Renal cortex interstitium (tissue), 11 donors: ENCODE data around the gene GNA14. TPM values are rescaled to one million over a fixed set of nuclear protein-coding genes. Genes with fewer than 3 reads are reported as not detected.
"Not testable (repeated sequence)": the region's sequence is repeated elsewhere in the genome, so short reads cannot be mapped to it uniquely, and the experiment has no call there.

Experiments
- DNase-seq, 11 donors: peaks; one replicate each; pipeline ENCODE4 v3.0.0-alpha.2; 2013; ENCODE audit warnings: low read depth in 9 of 11, low spot score in 4 of 11; ENCODE audit errors: extremely low read depth in 1 of 11
- polyA plus RNA-seq, 3 donors: library from polyadenylated mRNA; unstranded; fragments of 120-200 nt; gene quantifications; one replicate each; pipeline ENCODE4 v1.2.1, GENCODE V29; 2013; ENCODE audit not compliant: insufficient read length in 3 of 3

GNA14 gene
- polyA plus RNA-seq, 3 donors: 12.9 to 18.1 (median 13.7) TPM

- no peak for DNase-seq
Observed at GRCh38 chr9:77511525-77511924, 136.6 kb downstream of the GNA14 start.

GRCh38 chr9:77510666-77511065, 137.5 kb downstream of the GNA14 start:
- DNase-seq: no peak

GRCh38 chr9:77508396-77508795, 139.7 kb downstream of the GNA14 start:
- DNase-seq: no peak

- DNase-seq: peak in 9 of 11 donors; percentile 49 to 72 (median 67)
Observed at GRCh38 chr9:77507212-77507961, 140.7 kb downstream of the GNA14 start.

GRCh38 chr9:77505232-77505631, 142.9 kb downstream of the GNA14 start:
- no peak for DNase-seq

- no peak for DNase-seq
Observed at GRCh38 chr9:77502568-77502967, 145.6 kb downstream of the GNA14 start.

- no peak for DNase-seq
Observed at GRCh38 chr9:77498891-77499290, 149.2 kb downstream of the GNA14 start.

- DNase-seq: no peak
Observed at GRCh38 chr9:77497322-77498198, 150.6 kb downstream of the GNA14 start.

GRCh38 chr9:77495834-77496671, 152.1 kb downstream of the GNA14 start:
- peak in 3 of 11 donors; percentile 52 to 62 (median 52) for DNase-seq

- DNase-seq: not testable (repeated sequence)
Observed at GRCh38 chr9:77490279-77490678, 157.8 kb downstream of the GNA14 start.

- not testable (repeated sequence) for DNase-seq
Observed at GRCh38 chr9:77489405-77490163, 158.5 kb downstream of the GNA14 start.

- no peak for DNase-seq
Observed at GRCh38 chr9:77488439-77489126, 159.5 kb downstream of the GNA14 start.

GRCh38 chr9:77486968-77487367, 161.2 kb downstream of the GNA14 start:
- DNase-seq: no peak

- DNase-seq: no peak
Observed at GRCh38 chr9:77486463-77486862, 161.7 kb downstream of the GNA14 start.

- no peak for DNase-seq
Observed at GRCh38 chr9:77475641-77476473, 172.3 kb downstream of the GNA14 start.

GRCh38 chr9:77474936-77475335, 173.2 kb downstream of the GNA14 start:
- no peak for DNase-seq

- no peak for DNase-seq
Observed at GRCh38 chr9:77472646-77473045, 175.5 kb downstream of the GNA14 start.
